Endothelial cell of umbilical vein (primary cell): Measurements from ENCODE around the gene EEF1G.

ENCODE experiments used
- EZH2 ChIP-seq: IDR thresholded peaks from 2 replicates; pipeline ENCODE4 v1.6.1; 2012; ENCODE audit warnings: borderline replicate concordance, low read depth, mild to moderate bottlenecking, moderate library complexity, low read length, inconsistent platforms; ENCODE audit not compliant: severe bottlenecking
- FOS ChIP-seq: IDR thresholded peaks from 2 replicates; pipeline ENCODE4 v1.6.1; 2011; ENCODE audit warnings: mild to moderate bottlenecking, low read length, moderate library complexity, borderline replicate concordance; ENCODE audit not compliant: insufficient read depth
- GATA2 ChIP-seq: IDR thresholded peaks from 2 replicates; pipeline ENCODE4 v1.7.0; 2011; ENCODE audit warnings: low read depth, mild to moderate bottlenecking, moderate library complexity, mixed read lengths, low read length; ENCODE audit not compliant: insufficient read length, insufficient read depth
- MAX ChIP-seq: IDR thresholded peaks from 2 replicates; pipeline ENCODE4 v1.6.1; 2011; ENCODE audit not compliant: insufficient read depth, insufficient read length
- MYC ChIP-seq: IDR thresholded peaks from one replicate; pipeline ENCODE4 v1.6.1; 2011; ENCODE audit warnings: mild to moderate bottlenecking, low read depth, low read length
- POLR2A ChIP-seq: IDR thresholded peaks from 2 replicates; pipeline ENCODE4 v1.6.1; 2012; ENCODE audit warnings: low read depth, mild to moderate bottlenecking, control low read depth, low read length
- POLR2AphosphoS5 ChIP-seq: IDR thresholded peaks from 2 replicates; pipeline ENCODE4 v1.6.1; 2012; ENCODE audit warnings: low read depth, mild to moderate bottlenecking, control low read depth, low read length, moderate library complexity; ENCODE audit not compliant: insufficient read depth
- TF ChIP-seq, protein P1 (sequence below), 2 donors: IDR thresholded peaks; 1 replicate in 1 of 2; 2 replicates in 1 of 2; pipeline ENCODE4 v1.5.1; 2011; ENCODE audit warnings: low read length in 2 of 2, mild to moderate bottlenecking in 2 of 2, moderate library complexity in 2 of 2, control low read depth in 1 of 2, inconsistent platforms in 1 of 2, low read depth in 1 of 2; ENCODE audit not compliant: insufficient read depth in 1 of 2; ENCODE audit errors: extremely low read depth in 1 of 2

DNA sequence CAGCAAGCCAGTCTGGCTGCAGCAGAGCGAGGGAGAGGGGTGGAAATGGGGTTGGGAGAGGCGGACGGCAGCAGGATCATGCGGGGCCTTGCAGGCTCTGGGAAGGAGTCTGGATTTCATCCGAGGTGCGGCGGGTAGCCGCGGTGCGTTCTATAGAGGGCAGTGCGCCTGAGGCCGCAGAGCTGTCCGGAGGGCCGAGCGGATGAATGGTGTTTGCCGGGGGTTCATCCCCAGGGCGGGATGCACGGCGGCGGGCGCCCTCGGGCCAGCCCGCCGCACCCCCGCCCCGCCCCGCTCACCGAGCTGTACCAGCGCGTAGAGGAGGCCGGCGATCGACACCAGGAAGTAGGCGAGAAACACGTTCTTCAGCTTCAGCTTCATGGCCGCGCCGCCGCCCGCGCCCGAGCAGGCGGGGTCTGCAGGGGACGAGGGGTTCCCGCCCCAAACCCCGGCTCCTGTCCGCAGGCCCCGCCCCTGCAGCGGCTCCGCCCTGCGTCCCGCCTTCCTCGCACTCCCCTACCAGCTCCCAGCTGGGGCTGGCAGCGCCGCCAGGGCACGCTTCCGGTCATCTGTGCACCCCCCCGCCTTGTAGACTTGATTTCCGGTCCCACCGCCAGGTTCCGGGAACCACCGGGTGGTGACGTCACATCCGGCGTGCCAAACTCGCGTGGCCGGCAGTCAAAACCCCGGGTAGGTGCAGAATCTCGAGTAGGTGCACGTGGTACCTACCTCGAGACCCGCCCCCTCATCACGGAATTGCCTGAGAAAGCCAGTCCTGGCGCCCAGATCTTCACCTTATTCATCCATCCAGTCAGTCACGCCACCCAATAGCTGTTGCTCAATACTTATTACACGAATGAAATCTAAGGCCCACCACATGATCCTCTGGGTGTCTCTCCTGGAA lies 48.1 kb upstream of the EEF1G start, which contains the start of gene B3GAT3:
- TF ChIP-seq, protein P1, sequence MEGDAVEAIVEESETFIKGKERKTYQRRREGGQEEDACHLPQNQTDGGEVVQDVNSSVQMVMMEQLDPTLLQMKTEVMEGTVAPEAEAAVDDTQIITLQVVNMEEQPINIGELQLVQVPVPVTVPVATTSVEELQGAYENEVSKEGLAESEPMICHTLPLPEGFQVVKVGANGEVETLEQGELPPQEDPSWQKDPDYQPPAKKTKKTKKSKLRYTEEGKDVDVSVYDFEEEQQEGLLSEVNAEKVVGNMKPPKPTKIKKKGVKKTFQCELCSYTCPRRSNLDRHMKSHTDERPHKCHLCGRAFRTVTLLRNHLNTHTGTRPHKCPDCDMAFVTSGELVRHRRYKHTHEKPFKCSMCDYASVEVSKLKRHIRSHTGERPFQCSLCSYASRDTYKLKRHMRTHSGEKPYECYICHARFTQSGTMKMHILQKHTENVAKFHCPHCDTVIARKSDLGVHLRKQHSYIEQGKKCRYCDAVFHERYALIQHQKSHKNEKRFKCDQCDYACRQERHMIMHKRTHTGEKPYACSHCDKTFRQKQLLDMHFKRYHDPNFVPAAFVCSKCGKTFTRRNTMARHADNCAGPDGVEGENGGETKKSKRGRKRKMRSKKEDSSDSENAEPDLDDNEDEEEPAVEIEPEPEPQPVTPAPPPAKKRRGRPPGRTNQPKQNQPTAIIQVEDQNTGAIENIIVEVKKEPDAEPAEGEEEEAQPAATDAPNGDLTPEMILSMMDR (IDR thresholded peaks at IDR 0.05; ENCODE audit: extremely low read depth in 1 of 2, insufficient read depth in 1 of 2, low read depth in 1 of 2, low read length in 2 of 2): no peak
- peak; percentile 95 for TF ChIP-seq POLR2A
- TF ChIP-seq EZH2: no peak
- peak; percentile 65 for TF ChIP-seq MYC
- peak; percentile 92 for TF ChIP-seq MAX
- peak; percentile 98 for TF ChIP-seq POLR2AphosphoS5
- no peak for TF ChIP-seq FOS
- TF ChIP-seq GATA2: no peak
